ENCODE data around the gene ZNF512B. TPM values are rescaled to one million over a fixed set of nuclear protein-coding genes. Genes with fewer than 3 reads are reported as not detected.
"Not testable (repeated sequence)": the region's sequence is repeated elsewhere in the genome, so short reads cannot be mapped to it uniquely, and the experiment has no call there.

The ZNF512B gene
- total and polyA plus RNA-seq, 4 donors = 1.5 to 16.5 (median 10.8) TPM

DNA sequence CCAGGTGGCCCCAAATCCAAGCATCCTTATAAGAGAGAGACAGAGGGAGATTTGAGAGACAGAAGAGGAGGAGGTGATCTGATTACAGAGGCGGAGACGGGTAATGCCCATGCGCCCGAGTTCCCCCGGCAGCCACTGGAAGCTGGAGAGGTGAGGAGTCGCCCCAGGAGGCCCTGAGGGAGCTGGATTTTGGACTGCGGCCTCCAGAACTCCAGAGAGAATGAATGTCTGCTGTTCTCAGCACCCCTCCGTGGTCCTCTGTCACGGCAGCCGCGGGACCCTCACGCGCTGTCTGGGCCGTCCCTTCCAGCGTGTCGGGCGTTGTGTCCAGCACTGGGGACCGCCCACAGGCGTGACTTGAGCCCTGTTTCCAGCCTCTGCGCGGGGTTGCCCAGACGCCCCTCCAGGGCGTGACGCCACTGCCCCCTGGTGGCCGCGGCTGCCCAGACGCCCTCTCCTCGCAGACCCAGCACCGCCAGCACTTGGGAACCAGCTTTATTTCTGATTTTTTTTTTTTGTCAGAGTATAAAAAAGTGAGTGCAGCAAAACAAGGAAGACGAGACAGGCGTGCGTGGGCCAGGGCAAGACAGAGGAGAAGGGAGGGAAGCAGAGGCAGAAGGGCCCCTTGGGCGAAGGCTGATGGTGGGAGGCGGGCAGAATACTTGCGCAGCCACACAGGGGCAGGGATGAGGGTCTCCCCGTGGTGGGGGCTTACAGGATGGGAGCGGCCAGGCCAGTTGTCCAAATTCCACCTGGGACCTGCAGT, 4.1 kb upstream of the ZNF512B start:
- intact Hi-C loops (cut with DNase I) = loop anchor here (1.0 to 5.0 kb wide), 4 partner anchors 187 to 437 kb away; partner anchors contain the start of gene PTK6 (in 1 of the 2)
- Histone ChIP-seq H3K4me1 (ENCODE audit: control insufficient read depth in 1 of 2, insufficient read depth in 2 of 2, low read length in 2 of 2) (no peaks in the 10 kb centered on the region), H3K4me3 (ENCODE audit: low read length in 2 of 2) (no peak overlapping the region), H3K27ac (ENCODE audit: low read depth in 1 of 2, low read length in 2 of 2) (no peak overlapping the region), H3K36me3 (ENCODE audit: control insufficient read depth in 1 of 2, insufficient read depth in 2 of 2, low read length in 1 of 2) (no peaks in the 10 kb centered on the region), H3K27me3 (ENCODE audit: control insufficient read depth in 1 of 2, insufficient read depth in 2 of 2, low read length in 1 of 2) (no peaks in the 10 kb centered on the region), H3K9me3 (ENCODE audit: control insufficient read depth, low read length) (no peaks in the 10 kb centered on the region)
- WGBS, 2 donors = 8 to 10% methylated on average over 37 of the region's 37 CpGs
- ATAC-seq (ENCODE audit: low FRiP score) (peak; percentile 95), DNase-seq (peak; percentile 93 to 97)

GRCh38 chr20:63973160-63973479, 3.4 kb upstream of the ZNF512B start:
- intact Hi-C loops (cut with DNase I) = loop anchor here (5.0 kb wide), 2 partner anchors 186 to 196 kb away; no protein-coding TSS in a partner anchor
- H3K27ac ChIP-seq (ENCODE audit: low read depth in 1 of 2, low read length in 2 of 2) = no peak overlapping the region
- H3K4me3 ChIP-seq (ENCODE audit: low read length in 2 of 2) = no peak overlapping the region
- H3K27me3 ChIP-seq (ENCODE audit: control insufficient read depth in 1 of 2, insufficient read depth in 2 of 2, low read length in 1 of 2) = no peaks in the 10 kb centered on the region
- no peak for DNase-seq
- no peaks in the 10 kb centered on the region for H3K4me1 ChIP-seq (ENCODE audit: control insufficient read depth in 1 of 2, insufficient read depth in 2 of 2, low read length in 2 of 2)
- ATAC-seq (ENCODE audit: low FRiP score) = no peak
- 93 to 97% methylated on average over 3 of the region's 3 CpGs for WGBS, 2 donors
- no peaks in the 10 kb centered on the region for H3K9me3 ChIP-seq (ENCODE audit: control insufficient read depth, low read length)
- H3K36me3 ChIP-seq (ENCODE audit: control insufficient read depth in 1 of 2, insufficient read depth in 2 of 2, low read length in 1 of 2) = no peaks in the 10 kb centered on the region

GRCh38 chr20:63972312-63973159, 2.8 kb upstream of the ZNF512B start:
- H3K4me1 ChIP-seq (ENCODE audit: control insufficient read depth in 1 of 2, insufficient read depth in 2 of 2, low read length in 2 of 2) = no peaks in the 10 kb centered on the region
- no peak overlapping the region for H3K4me3 ChIP-seq (ENCODE audit: low read length in 2 of 2)
- ATAC-seq (ENCODE audit: low FRiP score) (no peak), DNase-seq (peak in 1 of 2 donors; percentile 51)
- H3K9me3 ChIP-seq (ENCODE audit: control insufficient read depth, low read length) = no peaks in the 10 kb centered on the region
- intact Hi-C loops (cut with DNase I) = loop anchor here (5.0 kb wide), 2 partner anchors 185 to 195 kb away; no protein-coding TSS in a partner anchor
- H3K36me3 ChIP-seq (ENCODE audit: control insufficient read depth in 1 of 2, insufficient read depth in 2 of 2, low read length in 1 of 2) = no peaks in the 10 kb centered on the region
- 76 to 79% methylated on average over 18 of the region's 18 CpGs for WGBS, 2 donors
- no peak overlapping the region for H3K27ac ChIP-seq (ENCODE audit: low read depth in 1 of 2, low read length in 2 of 2)
- H3K27me3 ChIP-seq (ENCODE audit: control insufficient read depth in 1 of 2, insufficient read depth in 2 of 2, low read length in 1 of 2) = no peaks in the 10 kb centered on the region

DNA sequence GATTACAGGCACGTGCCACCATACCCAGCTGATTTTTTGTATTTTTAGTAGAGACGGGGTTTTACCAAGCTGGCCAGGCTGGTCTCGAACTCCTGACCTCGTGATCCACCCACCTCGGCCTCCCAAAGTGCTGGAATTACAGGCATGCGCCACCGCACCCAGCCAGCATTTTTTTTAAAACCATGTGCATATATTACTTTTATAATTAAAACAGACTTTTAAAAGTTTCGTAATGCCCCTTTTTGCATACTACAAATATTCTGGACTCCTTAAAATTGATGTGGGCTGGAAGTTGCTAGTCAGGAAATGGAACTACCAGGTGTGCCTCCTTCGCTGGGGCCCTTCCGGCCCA, 2.2 kb upstream of the ZNF512B start:
- not testable (repeated sequence) for ATAC-seq (ENCODE audit: low FRiP score); H3K4me1 ChIP-seq (ENCODE audit: control insufficient read depth in 1 of 2, insufficient read depth in 2 of 2, low read length in 2 of 2); H3K9me3 ChIP-seq (ENCODE audit: control insufficient read depth, low read length); DNase-seq; H3K4me3 ChIP-seq (ENCODE audit: low read length in 2 of 2); H3K27me3 ChIP-seq (ENCODE audit: control insufficient read depth in 1 of 2, insufficient read depth in 2 of 2, low read length in 1 of 2); H3K36me3 ChIP-seq (ENCODE audit: control insufficient read depth in 1 of 2, insufficient read depth in 2 of 2, low read length in 1 of 2); H3K27ac ChIP-seq (ENCODE audit: low read depth in 1 of 2, low read length in 2 of 2)
- intact Hi-C loops (cut with DNase I) = loop anchor here (5.0 kb wide), 2 partner anchors 185 to 195 kb away; no protein-coding TSS in a partner anchor
- 86 to 90% methylated on average over 10 of the region's 10 CpGs for WGBS, 2 donors

GRCh38 chr20:63970714-63971431, 1.1 kb upstream of the ZNF512B start:
- ATAC-seq (ENCODE audit: low FRiP score) (no peak), DNase-seq (no peak)
- Histone ChIP-seq H3K27me3 (ENCODE audit: control insufficient read depth in 1 of 2, insufficient read depth in 2 of 2, low read length in 1 of 2) (no peaks in the 10 kb centered on the region), H3K36me3 (ENCODE audit: control insufficient read depth in 1 of 2, insufficient read depth in 2 of 2, low read length in 1 of 2) (no peaks in the 10 kb centered on the region), H3K9me3 (ENCODE audit: control insufficient read depth, low read length) (no peaks in the 10 kb centered on the region), H3K4me1 (ENCODE audit: control insufficient read depth in 1 of 2, insufficient read depth in 2 of 2, low read length in 2 of 2) (no peaks in the 10 kb centered on the region), H3K4me3 (ENCODE audit: low read length in 2 of 2) (no peak overlapping the region), H3K27ac (ENCODE audit: low read depth in 1 of 2, low read length in 2 of 2) (no peak overlapping the region)
- 88 to 89% methylated on average over 5 of the region's 5 CpGs for WGBS, 2 donors
- intact Hi-C loops (cut with DNase I) = loop anchor here (5.0 kb wide), 2 partner anchors 184 to 194 kb away; no protein-coding TSS in a partner anchor

DNA sequence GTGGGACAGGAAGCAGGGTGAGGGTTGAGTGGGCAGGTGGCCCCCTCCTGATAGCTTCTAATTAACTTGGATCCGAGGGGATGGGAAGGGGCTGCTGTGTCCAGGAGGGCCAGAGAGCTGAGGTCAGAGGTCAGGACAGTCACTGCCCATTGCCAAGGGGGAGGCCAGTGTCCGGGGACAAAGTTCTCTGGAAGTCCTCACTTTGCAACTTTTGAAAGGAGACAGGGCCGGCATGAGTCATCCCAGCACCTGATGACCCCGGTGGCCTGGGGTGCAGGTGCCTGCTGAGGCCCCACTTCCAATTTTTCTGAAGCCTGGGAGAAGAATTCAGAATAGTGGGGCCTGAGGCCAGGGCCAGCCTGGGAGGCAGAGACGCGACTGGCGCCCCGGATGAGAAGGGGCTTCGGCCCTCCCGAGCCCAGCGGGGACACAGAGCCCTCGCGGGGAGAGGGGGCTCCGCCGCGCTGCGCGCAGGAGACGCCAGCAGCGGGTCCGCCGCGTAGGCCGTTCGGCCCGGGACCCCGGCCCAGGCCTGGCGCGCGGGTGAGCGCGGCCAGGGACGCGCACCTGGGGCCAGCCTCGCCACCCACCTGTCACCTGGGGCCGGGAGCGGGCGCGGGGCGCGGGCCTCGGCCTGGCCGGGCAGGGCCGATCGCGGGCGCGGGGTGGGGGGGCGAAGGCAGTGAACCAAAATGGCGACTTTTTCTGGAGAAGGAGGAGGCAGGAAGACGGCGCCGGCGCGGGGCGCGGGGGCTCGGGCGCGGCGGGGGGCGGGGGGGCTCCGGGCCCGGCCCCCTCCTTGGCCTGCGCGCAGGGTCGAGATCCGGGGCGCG, 586 bp downstream of the ZNF512B start:
- Histone ChIP-seq H3K4me3 (ENCODE audit: low read length in 2 of 2) (peak overlapping the region; percentile 80 to 86), H3K36me3 (ENCODE audit: control insufficient read depth in 1 of 2, insufficient read depth in 2 of 2, low read length in 1 of 2) (peaks cover 0 to 3% of the 10 kb centered on the region in 2 donors), H3K27ac (ENCODE audit: low read depth in 1 of 2, low read length in 2 of 2) (no peak overlapping the region), H3K9me3 (ENCODE audit: control insufficient read depth, low read length) (no peaks in the 10 kb centered on the region), H3K27me3 (ENCODE audit: control insufficient read depth in 1 of 2, insufficient read depth in 2 of 2, low read length in 1 of 2) (no peaks in the 10 kb centered on the region), H3K4me1 (ENCODE audit: control insufficient read depth in 1 of 2, insufficient read depth in 2 of 2, low read length in 2 of 2) (no peaks in the 10 kb centered on the region)
- DNase-seq (peak; percentile 61 to 81), ATAC-seq (ENCODE audit: low FRiP score) (no peak)
- intact Hi-C loops (cut with DNase I) = no loop called here
- 1% methylated on average over 31 to 70 of the region's 70 CpGs for WGBS, 2 donors

DNA sequence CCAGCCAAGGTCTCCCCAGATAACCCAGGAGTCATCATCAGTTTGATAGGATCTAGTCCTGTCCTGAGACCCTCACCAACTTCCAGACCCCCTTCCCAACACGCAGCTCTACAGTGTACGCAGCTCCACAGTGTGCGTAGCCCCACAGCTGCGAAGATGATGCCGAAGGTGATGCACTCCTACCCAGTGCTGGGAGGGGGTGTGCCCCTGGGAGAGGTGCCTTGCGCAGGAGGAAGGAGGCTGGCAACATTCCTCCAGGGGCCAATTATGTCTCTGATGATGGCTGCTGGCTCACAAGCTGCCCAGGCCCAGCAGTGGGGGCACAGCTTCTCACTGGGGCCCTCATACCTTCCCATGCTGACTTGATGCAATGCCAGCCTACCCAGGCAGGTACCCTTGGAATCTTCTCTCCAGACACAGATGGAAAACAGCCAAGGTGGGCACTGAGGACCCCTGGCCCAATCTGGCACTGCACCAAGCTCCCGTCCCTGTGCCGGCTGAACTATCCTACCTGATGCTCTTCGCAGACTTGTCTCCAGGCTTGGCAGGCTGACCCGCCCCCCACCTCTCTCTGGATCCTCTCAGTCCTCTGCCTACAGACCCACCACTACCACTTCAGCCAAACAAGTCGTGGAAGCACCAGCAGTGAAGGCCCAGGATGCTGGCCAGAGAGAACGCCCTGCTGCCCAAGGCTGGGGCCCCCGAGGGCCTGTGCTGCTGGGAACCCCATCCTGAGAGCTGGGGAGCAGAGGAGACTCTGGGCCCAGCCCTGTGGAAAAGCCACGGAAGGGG, 1.4 kb downstream of the ZNF512B start:
- H3K27me3 ChIP-seq (ENCODE audit: control insufficient read depth in 1 of 2, insufficient read depth in 2 of 2, low read length in 1 of 2) = no peaks in the 10 kb centered on the region
- no peak overlapping the region for H3K27ac ChIP-seq (ENCODE audit: low read depth in 1 of 2, low read length in 2 of 2)
- peak in 1 of 2 donors; percentile 71 for DNase-seq
- no peaks in the 10 kb centered on the region for H3K9me3 ChIP-seq (ENCODE audit: control insufficient read depth, low read length)
- peaks cover 0 to 5% of the 10 kb centered on the region in 2 donors for H3K36me3 ChIP-seq (ENCODE audit: control insufficient read depth in 1 of 2, insufficient read depth in 2 of 2, low read length in 1 of 2)
- 72 to 74% methylated on average over 14 of the region's 14 CpGs for WGBS, 2 donors
- no peak for ATAC-seq (ENCODE audit: low FRiP score)
- no peaks in the 10 kb centered on the region for H3K4me1 ChIP-seq (ENCODE audit: control insufficient read depth in 1 of 2, insufficient read depth in 2 of 2, low read length in 2 of 2)
- no peak overlapping the region for H3K4me3 ChIP-seq (ENCODE audit: low read length in 2 of 2)
- intact Hi-C loops (cut with DNase I) = no loop called here

All from aorta (tissue), 5 donors.